HS-5 (cell line): ENCODE data around the gene ZBTB20.

Source experiments
- DNase-seq: peaks from one replicate; pipeline ENCODE4 v3.0.0-alpha.2; 2012; ENCODE audit warnings: low read depth

ZBTB20 gene

DNA sequence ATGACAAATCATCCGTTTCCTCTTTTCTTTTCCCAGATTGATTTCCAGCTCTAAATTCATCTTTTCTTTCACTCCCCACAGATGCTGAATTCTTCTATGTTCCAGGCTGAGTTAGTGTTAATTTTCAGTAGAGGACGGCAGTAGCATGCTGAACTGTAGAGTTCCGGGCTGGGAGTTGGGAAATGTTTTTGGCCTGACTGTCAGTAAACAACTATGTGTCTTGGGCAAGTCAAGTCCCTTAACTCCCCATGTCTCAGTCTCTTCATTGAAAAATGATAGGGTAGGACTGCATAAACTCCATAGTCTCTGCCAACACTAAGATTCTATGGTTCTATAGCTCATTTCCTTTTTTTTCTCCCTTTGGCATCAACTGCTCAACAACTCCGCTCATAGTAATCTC, 519.3 kb downstream of the ZBTB20 start:
- no peak for DNase-seq

DNA sequence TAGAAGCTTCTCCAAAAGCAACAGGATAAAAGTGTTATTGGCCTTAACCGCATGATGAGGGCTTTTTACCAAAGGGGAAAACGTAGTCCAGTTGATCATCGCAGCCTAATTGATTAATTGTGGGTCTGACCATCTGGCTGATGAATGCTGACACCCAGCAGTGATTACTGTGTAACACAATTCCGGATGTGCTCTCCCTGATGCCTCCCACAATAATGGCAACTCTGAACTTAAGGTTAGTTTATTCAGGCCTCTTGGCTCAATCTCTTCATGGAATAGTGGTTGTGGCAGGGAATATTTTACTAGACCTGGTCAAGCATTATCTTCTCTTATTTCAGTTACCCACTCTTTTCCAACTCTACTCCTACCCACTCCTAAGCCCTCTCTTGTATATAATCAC, 520.3 kb downstream of the ZBTB20 start:
- DNase-seq: no peak

DNA sequence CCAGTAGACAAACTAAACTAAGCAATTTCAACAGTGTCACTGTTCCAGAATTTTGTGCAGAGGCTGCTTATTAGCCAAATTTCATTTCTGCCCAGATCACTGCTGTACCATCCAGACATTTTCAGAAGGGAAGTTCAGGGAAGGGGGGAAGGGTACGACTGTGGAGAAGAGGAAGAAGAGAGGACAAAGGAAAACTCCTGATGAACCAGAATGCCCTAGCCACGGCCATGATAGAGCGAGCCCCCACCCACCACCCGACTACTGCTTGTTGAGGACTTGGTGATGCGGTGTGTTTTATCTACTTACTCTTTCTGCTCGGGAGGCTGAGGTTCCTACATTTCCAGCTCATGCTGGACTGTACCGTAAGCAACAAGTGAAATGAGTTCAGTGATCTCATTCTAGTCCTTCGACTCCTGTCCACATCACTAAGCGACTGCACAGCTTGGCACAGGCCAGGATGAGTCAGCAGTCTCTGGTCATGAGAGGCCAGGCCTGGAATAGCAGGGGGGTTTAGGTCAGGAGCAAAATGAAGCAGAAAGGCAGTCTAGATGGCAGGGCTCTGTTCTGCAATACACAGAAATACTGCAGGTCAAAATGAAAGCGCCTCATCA, 522.4 kb downstream of the ZBTB20 start:
- DNase-seq: peak; percentile 92

DNA sequence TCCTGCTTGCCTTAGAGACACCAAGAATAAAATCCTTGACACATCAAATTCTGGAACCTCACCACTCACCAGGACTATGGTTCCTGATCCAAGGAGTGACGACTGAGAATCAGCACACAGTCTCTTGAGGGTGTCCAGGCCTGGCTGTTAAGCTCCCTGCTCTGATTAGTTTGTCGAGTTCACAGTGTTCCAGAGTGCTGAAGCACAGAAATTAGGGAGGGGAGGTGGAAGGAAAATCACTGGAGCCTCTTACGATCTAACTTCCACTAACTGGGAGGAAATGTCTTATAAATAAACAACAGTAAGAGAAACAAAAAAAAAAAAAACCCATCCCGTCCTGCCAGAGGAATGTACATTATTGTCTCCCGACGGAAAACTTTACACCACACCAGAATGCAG, 523.0 kb downstream of the ZBTB20 start:
- peak; percentile 14 for DNase-seq

DNA sequence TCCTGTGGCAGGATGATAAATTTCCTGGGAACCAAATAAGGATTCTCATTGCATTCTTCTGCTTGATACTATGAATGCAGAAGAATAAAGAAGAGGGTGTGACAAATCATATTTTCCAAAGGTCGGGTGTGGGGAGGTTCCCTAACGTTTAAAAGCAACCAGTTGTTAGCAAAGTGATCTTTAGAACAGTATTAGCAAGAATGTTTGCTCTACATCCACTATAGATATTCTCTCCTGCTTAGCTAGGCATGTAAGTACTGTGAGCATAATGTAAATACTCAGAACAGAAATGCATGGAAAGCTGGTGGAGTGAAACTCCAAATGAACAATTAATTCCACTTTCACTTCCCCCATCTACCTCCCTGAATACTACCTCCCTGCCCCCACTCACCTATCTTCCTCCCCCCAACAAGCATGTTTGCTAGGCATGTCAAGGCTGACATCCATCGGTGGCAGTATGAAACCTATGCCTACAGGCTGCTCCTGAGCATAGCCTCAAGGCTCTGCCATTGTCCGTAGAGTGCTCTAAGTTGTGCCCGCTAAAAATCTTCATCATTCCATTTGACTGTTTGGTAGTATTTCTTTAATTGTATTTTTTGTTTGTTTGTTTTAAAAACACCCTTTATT, 523.6 kb downstream of the ZBTB20 start:
- DNase-seq: no peak

DNA sequence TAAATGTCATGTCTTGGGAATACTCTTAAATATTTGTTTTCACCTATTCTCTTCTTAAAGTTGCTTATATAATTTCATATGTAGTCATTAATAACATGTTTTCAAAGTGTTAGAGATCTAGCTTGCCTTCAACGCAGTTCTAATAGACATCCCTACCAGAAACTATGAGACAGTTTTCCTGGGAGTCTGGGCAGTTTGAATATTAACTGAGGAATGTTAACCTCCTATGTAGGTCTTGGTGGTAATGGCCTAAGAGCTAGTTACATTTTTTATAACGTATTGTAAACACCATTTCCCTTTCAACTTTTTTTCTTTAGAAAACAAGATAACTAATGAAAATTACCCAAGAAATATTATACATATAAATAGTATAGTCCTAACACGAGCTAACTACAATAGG, 525.1 kb downstream of the ZBTB20 start:
- no peak for DNase-seq

DNA sequence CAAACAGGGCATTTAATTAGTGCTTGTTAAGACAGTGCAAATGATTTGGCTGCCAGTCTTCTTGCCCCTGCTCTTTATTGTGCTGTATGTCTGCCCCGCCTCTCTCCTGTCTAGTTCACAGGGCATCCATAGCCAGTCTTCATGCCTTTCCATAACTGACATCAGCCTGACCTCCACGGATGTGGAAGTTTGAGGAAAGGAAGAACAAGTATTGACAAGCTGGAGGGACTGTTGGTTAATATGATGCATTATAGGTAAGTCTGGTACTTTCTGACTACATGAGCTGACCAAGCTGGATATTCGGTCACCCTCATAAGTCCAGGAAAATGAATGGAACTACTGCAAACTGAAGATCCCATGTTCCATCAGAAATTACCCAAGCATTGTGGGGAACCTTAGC, 527.3 kb downstream of the ZBTB20 start:
- no peak for DNase-seq

DNA sequence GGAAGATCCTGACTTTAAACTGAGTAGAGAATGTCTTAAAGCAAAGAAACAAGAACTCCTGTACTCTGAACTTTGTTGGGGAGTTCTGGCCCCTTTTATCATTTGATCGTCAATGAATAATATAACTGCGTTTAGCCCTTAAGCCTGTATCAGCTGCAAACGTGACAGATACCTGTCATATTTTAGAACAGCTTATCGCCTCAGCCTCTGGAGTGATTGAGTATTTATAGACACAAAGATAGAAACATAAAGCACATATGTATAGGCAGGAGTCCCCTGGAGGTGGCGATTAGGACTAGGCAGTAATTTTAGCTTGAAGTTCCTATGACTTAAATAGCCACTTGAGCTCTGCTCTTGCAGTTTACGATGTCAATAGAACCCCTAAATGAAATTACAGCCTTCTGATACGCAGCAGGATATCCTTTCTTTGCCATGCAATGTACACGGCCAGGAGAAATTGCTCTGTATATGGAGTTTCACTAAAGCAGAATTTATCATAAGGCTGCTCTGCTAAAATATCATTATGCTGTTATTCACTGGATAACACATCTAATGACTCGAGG, 531.5 kb downstream of the ZBTB20 start:
- no peak for DNase-seq

DNA sequence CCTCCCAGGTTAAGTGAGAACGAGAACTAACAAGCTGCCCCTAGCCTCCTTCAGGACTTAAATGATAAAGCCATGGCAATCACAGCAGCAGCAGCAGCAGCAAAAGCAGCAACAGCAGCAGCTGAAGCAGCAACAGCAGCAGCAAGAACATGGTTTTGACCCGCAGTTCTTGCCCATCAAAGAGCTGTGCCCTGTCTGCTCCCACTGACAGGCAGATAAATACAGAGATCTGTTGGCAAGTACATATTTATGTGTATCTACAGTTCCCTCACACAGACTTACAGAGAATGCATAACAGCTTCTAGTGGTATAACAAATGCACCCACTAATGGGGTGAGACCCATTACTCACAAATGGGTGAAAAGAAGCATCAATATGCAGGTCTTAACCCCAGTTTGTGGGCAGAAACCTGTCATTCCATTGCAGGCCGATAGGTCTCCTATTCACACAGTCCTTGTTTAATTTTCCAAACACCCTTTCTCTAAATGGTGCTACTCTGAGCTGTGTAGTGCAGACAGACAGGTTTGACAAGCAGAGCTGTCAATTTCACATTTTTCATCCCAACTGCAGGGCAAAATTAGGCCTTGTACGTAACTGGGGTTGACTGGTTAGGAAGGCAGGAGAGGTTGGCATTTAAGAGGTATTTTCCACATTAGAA, 537.0 kb downstream of the ZBTB20 start:
- no peak for DNase-seq

DNA sequence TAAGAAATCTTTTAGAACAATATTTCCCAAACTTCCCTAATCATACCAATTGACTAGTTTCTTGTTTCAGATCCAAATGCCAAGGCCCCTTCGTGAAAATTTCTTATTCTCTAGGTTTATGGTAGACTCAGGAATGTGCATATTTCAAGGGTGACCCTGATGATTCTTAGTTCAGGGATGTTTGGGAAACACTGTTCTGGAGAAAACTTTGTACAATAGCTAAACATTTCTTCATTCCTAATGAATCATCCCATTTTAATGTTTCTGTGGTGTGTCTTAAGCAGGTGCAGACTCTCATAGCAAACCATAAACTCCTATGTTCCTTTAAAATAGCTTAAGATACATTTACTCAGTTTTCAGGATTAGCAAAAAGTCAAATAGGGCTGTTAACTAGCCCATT, 538.8 kb downstream of the ZBTB20 start:
- DNase-seq: peak; percentile 83

DNA sequence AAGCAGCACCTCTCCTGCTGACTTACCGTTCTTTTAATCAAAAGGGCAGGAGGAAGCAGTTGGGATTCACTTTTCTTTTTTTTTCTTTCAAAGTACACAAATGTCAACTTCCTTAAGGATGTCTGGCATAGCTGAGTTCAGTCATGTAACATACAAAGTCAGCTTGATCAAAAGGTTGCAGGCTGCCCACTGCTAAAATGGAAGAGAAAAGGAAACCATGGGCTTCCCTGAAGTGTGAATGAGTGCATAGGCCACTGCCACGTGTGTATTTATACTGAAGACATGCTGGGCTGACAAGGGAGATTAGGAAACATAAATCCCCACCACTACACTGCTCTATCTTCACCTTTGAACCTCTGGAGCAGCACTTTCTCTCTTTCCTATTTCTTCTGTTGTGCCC, 540.8 kb downstream of the ZBTB20 start:
- no peak for DNase-seq

DNA sequence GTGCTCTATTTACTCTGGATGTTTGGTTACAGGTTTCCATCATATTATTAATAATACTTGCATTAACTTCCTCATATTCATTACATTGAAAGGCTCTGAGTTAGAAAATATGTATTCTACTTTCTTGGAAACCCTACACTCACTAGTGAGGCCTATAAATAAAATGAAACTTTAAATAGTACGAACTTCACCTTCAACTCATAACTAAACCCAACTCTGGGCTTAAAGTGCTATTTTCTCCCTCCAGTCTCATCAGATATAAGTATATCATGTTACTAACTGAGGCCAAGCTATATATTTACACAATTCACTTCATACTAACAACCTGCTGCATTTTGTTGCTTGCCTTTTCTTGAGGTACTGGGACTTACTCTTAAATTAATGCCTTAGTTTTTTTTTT, 546.5 kb downstream of the ZBTB20 start:
- DNase-seq: no peak

DNA sequence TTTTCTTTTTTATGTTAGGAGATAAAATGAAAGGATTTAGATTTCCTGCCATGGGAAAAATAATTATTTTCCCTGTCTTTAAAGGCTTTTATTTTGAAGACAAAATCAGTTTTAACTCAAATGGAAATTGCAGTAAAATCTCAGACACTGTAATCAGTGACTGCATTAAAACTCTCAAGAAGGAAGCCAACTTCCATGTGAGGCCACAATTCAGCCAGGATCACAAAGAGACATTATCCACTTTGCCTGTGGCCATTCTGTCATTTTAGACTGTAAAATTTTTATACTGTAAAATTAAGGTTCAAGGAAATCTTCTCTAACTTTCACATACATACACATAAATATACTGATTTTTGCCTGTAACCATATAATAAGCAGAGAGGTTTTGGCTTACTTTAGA, 549.2 kb downstream of the ZBTB20 start:
- no peak for DNase-seq

DNA sequence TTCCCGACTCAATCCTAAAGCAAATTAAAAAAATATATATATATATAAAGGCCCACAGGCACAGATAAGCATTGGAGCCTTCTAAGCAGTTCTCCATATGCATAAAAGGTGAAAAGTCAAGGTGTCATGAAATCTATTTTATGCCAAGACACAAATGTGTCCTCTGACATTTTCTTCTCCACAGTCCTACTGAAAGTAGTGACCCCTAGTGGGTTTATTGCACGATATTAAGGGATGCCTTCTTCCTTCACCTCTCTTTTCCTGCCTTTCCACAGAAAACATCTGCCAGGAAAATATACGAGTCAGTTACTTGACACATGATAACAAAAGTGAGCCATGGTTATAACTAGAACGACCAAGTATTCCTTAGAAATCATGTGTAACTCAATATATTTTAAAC, 550.1 kb downstream of the ZBTB20 start:
- no peak for DNase-seq

DNA sequence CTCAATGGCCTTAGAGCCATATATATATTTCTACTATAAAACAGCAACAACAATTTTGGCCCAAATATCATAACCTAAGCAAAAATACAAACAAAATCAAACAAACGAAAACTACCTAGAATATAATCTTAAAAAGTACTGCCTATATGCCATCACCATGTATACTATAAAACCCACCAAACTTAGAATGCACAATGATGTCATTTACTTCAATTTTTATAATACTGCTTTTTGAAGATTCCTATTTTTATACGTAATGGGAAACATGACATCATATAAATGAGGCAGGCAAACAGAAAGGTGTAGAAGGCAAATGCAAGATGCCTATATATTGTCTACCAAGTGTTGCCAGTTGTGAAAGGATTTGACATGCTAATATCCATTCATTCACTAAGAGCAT, 550.9 kb downstream of the ZBTB20 start:
- DNase-seq: no peak

DNA sequence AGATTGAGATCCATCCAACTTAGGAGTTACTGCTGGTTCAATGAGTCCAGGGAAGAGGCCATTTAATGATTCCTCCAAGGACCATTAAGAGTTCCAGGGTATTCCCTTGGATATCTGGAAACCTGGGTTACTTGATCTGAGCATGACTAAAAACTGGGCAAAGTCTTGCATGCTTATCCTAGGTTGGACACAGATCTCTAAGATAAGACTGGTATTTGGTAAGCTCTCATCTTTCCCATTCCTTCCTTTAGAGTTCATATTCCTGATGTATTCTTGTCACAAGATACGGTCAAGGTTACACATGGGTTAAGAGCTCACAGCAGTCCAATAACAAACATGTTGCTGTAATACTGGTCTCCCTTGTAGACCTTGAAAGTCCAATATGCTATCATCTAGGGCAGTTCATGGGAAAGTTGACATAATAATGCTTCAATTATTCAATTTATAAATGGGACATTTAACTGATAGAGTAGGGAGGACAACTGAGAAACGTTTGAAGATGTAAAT, 551.5 kb downstream of the ZBTB20 start:
- DNase-seq: no peak

DNA sequence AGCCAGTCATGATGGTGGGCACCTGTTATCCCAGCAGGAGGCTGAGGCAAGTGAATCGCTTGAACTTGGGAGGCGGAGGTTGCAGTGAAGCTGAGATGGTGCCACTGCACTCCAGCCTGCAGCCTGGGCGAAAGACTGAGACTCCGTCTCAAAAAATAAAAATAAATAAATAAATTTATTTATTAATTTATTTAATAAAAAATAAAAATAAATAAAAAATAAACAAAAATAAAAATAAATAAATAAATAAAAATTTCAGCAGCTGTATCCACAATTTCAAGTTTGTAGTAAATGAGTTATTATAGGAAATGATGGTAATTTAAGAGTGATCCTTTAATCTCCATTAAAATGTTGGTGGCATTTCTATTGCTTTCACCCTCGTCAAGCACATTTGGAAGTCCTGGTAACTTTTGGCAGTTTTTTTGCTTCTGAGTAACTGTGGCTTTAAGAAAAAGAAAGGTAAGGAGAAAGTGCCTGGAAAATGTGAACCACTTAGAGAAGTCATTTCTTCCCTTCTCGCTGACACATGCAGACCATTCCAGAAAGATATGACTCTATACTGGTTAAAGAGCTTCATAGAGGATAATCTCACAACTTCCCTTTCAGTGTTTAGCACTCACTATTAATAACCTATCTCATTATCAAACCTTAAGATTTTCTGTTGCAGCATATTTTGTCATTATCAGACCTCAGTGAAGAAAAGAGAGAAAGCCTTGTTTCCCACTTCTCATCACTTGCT, 556.6 kb downstream of the ZBTB20 start:
- DNase-seq: no peak

DNA sequence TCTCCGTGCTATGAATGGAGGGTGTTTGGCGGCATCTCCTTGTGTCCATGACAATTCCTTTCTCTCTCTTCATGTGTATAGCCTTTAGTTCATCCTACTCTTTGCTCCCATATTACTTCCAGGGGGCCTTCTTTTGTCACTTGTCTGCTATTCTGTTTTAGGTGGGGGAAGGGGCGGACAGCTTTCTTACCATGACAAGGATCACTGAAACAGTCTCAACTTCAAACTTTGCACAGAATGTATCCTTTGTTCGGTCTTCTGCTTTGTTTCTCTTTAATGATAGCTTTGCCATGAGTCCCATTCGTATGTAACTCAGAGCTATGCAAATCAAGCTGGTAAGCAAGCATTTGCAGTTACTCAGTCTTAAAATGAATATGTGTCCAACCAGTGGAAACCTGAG, 559.1 kb downstream of the ZBTB20 start:
- DNase-seq: no peak

DNA sequence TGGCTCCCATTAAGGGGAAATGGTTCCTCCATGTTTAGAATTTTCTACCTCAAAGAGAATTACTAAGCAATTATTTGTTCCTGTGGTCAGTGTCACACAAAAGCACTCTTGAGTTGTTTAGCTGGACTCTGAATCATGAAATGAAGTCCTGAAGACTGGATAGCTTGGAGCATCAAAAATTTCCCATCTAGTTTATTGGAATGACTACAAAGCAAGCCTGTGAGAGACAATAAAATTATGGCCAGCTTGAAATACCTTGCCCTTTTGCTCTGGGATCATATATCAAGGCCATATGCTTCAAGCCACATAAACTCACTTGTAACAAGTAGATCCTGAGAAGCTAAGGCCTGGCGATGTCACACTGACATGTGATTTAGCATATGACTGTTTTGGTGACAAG, 561.0 kb downstream of the ZBTB20 start:
- no peak for DNase-seq

DNA sequence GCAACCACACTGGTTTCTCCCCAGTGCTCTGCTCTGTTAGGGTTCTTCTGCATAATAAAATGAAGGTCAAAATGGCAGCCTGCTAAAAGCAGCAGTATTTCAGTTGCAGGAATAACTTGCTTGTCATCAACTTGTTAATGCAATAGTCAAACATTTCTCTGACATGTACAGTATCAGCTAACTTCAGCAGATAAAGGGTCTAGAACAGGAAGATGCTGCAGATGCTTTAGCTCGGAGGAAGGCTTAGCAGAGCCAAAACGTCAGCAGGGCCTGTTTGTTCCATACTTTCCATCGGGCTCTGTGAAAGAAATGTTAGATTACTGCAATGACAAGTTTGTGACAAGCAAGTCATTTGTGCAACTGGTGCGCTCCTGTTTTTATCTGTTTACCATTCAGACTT, 561.4 kb downstream of the ZBTB20 start:
- DNase-seq: no peak

DNA sequence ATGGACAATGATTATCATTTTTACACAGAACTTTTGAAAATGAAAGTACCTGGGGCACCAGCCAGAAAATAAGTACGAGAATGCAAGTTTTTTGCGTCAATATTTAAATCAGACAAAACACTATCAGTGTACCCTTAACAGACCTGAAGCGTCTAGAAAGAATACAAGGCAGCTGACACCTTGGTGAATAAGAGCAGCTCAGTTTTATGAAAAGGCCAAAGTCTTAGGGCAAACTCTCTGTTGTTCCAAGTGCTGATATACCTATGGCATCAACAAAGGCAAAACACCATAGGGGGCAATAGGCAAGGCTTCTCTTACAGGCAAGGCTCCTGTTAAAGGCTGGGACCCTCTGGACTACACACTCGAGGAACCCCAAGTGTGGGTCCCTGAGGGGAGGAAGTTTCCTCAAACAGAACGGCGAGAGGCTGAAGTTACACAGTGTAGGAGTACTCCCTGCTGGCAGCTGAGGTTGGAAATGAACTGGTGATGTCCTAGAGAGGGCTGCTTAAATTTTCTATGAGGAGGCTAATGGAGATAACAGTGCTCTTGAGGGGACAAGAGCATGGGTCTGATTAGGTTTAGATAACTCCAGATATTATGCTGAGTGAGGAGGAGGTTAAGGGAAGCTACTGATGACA, 562.2 kb downstream of the ZBTB20 start:
- no peak for DNase-seq

DNA sequence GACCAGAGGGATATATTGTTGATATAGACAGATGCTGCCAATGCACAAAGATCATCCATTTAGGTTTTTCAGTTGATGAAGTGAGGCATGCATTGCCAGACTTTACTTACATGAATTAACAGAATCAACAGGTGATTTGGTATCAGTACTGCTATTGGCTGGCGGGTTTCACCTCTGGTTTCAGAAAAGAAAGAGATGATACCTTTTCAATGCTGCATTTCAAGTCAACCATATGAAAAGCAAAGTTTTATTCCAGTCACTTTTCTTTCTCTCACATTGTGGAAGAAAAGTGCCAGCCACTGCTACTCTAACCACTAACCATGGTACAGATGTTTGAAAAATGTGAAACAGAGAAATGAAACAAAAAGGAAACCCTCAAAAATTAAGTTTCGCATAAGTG, 564.2 kb downstream of the ZBTB20 start:
- no peak for DNase-seq
